NCI-H748 treated with DMSO at 0.1 percent for 48 hours (cell line): ENCODE measurements around the gene SERPINA9.

ENCODE experiments used
- DNase-seq: peaks from one replicate; lab custom pipeline; 2025; lab: John Stamatoyannopoulos, UW

SERPINA9 gene

GRCh38 chr14:94462763-94463572 lies 13.0 kb downstream of the SERPINA9 start:
- DNase-seq = no peak

- DNase-seq = no peak
Measured at GRCh38 chr14:94462219-94462551, 13.8 kb downstream of the SERPINA9 start.

GRCh38 chr14:94461526-94462218 lies 14.3 kb downstream of the SERPINA9 start:
- DNase-seq = no peak

- no peak for DNase-seq
Measured at GRCh38 chr14:94460631-94461416, 15.2 kb downstream of the SERPINA9 start.

- DNase-seq = no peak
Measured at GRCh38 chr14:94458558-94459205, 17.3 kb downstream of the SERPINA9 start.

GRCh38 chr14:94458096-94458495 lies 17.9 kb downstream of the SERPINA9 start:
- DNase-seq = no peak

- DNase-seq = no peak
Measured at GRCh38 chr14:94455928-94456327, 20.1 kb downstream of the SERPINA9 start.

GRCh38 chr14:94451826-94452225 lies 24.2 kb downstream of the SERPINA9 start:
- no peak for DNase-seq

- no peak for DNase-seq
Measured at GRCh38 chr14:94451091-94451771, 24.8 kb downstream of the SERPINA9 start.

GRCh38 chr14:94450722-94451090 lies 25.3 kb downstream of the SERPINA9 start:
- no peak for DNase-seq

GRCh38 chr14:94449930-94450329 lies 26.1 kb downstream of the SERPINA9 start:
- no peak for DNase-seq

GRCh38 chr14:94448071-94448808 lies 27.8 kb downstream of the SERPINA9 start:
- no peak for DNase-seq

- DNase-seq = no peak
Measured at GRCh38 chr14:94447206-94447605, 28.8 kb downstream of the SERPINA9 start.

- DNase-seq = no peak
Measured at GRCh38 chr14:94446126-94446525, 29.9 kb downstream of the SERPINA9 start.

- no peak for DNase-seq
Measured at GRCh38 chr14:94445003-94445402, 31.0 kb downstream of the SERPINA9 start.

GRCh38 chr14:94441531-94442205 lies 34.3 kb downstream of the SERPINA9 start:
- DNase-seq = no peak

GRCh38 chr14:94441130-94441529 lies 34.9 kb downstream of the SERPINA9 start:
- no peak for DNase-seq

- DNase-seq = no peak
Measured at GRCh38 chr14:94439453-94440057, 36.4 kb downstream of the SERPINA9 start.

- no peak for DNase-seq
Measured at GRCh38 chr14:94428610-94429009, 47.4 kb downstream of the SERPINA9 start.

GRCh38 chr14:94427016-94427613 lies 48.9 kb downstream of the SERPINA9 start:
- DNase-seq = no peak
